ENCODE data around the gene SLC37A1. TPM values are rescaled to one million over a fixed set of nuclear protein-coding genes. Genes with fewer than 3 reads are reported as not detected.

SLC37A1 gene
- total and polyA plus RNA-seq, 8 donors = 8.9 to 26.8 (median 10.5) TPM

GRCh38 chr21:42513985-42514882 lies 582 bp downstream of the SLC37A1 start:
- Histone ChIP-seq H3K36me3 (peaks cover 0 to 5% of the 10 kb centered on the region in 2 donors), H3K27ac (peak overlapping the region; percentile 82 to 87), H3K27me3 (no peaks in the 10 kb centered on the region), H3K4me3 (peak overlapping the region; percentile 71 to 94), H3K4me1 (peaks cover 4 to 28% of the 10 kb centered on the region in 2 donors), H3K9me3 (no peaks in the 10 kb centered on the region)
- DNase-seq (peak in 3 of 4 donors; percentile 44 to 93 (median 69)), ATAC-seq (peak; percentile 70)
- no peak for TF ChIP-seq CTCF (IDR thresholded peaks at IDR 0.05)
- intact Hi-C loops (cut with DNase I) = no loop called here

DNA sequence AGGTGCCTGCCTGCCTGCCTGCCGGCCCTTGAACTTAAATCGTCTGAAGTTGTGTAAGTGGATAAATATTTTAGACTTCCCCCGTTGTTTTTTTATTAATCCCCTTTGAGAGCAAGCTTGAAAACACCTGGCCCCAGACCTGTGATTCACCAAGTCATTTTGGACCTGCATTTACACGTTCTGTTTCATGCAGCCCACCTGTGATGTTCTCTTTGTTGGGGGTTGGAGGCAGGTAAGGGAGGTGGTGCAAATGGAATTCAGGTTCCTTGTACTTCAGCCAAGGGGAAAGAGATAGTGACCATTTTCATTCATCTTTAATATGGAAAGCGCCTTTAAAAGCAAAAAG lies 1.2 kb downstream of the SLC37A1 start:
- no peaks in the 10 kb centered on the region for H3K9me3 ChIP-seq
- no peaks in the 10 kb centered on the region for H3K27me3 ChIP-seq
- peak overlapping the region; percentile 82 to 87 for H3K27ac ChIP-seq
- no peak for DNase-seq
- intact Hi-C loops (cut with DNase I) = no loop called here
- ATAC-seq = no peak
- peak overlapping the region; percentile 71 to 94 for H3K4me3 ChIP-seq
- peaks cover 0 to 11% of the 10 kb centered on the region in 2 donors for H3K36me3 ChIP-seq
- TF ChIP-seq CTCF (IDR thresholded peaks at IDR 0.05) = no peak
- peaks cover 4 to 28% of the 10 kb centered on the region in 2 donors for H3K4me1 ChIP-seq

- Histone ChIP-seq H3K9me3 (no peaks in the 10 kb centered on the region), H3K4me3 (peak overlapping the region in 1 of 2 donors; percentile 94), H3K36me3 (peaks cover 0 to 15% of the 10 kb centered on the region in 2 donors), H3K27ac (peak overlapping the region in 1 of 2 donors; percentile 27), H3K27me3 (no peaks in the 10 kb centered on the region), H3K4me1 (peaks cover 4 to 28% of the 10 kb centered on the region in 2 donors)
- peak in 2 of 4 donors; percentile 83 to 84 for DNase-seq
- intact Hi-C loops (cut with DNase I) = no loop called here
- TF ChIP-seq CTCF (IDR thresholded peaks at IDR 0.05) = no peak
- peak; percentile 67 for ATAC-seq
Observed at GRCh38 chr21:42515708-42516502, 2.3 kb downstream of the SLC37A1 start.

DNA sequence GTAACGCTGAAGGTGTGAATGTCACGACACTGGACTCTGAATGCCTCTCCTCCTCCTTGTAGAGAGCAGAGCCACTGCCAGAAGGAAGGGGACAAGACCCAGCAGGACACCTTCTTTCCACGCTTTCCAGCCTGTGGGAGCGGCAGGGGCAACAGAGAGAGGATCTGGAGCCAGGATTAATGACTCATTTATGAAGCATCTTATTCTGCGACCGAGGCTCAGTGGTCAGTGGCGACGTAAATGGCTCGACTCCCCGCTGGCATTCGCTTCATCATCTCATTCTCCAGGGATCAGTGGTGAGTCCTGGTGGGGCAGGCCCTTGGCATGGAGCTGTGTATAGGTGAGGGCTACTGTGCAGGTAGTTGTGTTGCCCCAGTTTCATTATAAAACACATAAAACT lies 4.6 kb downstream of the SLC37A1 start:
- peaks cover 0 to 37% of the 10 kb centered on the region in 2 donors for H3K36me3 ChIP-seq
- H3K4me1 ChIP-seq = peaks cover 4 to 26% of the 10 kb centered on the region in 2 donors
- no peak for DNase-seq
- H3K4me3 ChIP-seq = no peak overlapping the region
- TF ChIP-seq CTCF (IDR thresholded peaks at IDR 0.05) = no peak
- no peak for ATAC-seq
- intact Hi-C loops (cut with DNase I) = no loop called here
- no peaks in the 10 kb centered on the region for H3K27me3 ChIP-seq
- H3K9me3 ChIP-seq = no peaks in the 10 kb centered on the region
- no peak overlapping the region for H3K27ac ChIP-seq

DNA sequence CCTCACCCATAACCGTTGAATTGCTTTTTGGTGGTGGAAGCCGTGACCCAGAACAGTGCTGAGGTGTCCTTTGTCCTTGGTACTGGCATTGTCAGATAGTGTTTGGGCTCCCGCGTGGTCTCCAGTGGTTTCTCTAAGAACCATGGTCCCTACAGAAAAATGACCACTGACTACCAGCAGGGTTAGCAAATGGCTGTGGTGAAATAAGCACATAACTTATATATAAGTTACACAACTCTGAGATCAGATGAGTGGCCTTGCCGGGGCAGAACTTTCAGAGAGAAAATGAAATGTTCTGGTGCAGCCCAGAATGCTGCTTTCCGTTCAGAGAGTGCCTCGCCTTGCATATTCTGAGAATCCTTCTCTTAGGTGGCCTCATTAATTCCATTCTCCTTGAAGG lies 5.0 kb downstream of the SLC37A1 start:
- H3K36me3 ChIP-seq = peaks cover 0 to 38% of the 10 kb centered on the region in 2 donors
- H3K4me1 ChIP-seq = peaks cover 4 to 25% of the 10 kb centered on the region in 2 donors
- no peak for ATAC-seq
- H3K4me3 ChIP-seq = no peak overlapping the region
- H3K9me3 ChIP-seq = no peaks in the 10 kb centered on the region
- no peaks in the 10 kb centered on the region for H3K27me3 ChIP-seq
- intact Hi-C loops (cut with DNase I) = no loop called here
- DNase-seq = no peak
- no peak for TF ChIP-seq CTCF (IDR thresholded peaks at IDR 0.05)
- no peak overlapping the region for H3K27ac ChIP-seq
